HG03064 (cell line): ENCODE data around the gene ARL5B.
"Not testable (repeated sequence)": the region's sequence is repeated elsewhere in the genome, so short reads cannot be mapped to it uniquely, and the experiment has no call there.

ENCODE experiments used
- ATAC-seq: cut with Tn5 transposase; IDR thresholded peaks from one replicate; pipeline ENCODE4 v1.9.1; 2021; ENCODE audit warnings: low read depth; ENCODE audit not compliant: unreplicated experiment

ARL5B gene, protein sequence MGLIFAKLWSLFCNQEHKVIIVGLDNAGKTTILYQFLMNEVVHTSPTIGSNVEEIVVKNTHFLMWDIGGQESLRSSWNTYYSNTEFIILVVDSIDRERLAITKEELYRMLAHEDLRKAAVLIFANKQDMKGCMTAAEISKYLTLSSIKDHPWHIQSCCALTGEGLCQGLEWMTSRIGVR

DNA sequence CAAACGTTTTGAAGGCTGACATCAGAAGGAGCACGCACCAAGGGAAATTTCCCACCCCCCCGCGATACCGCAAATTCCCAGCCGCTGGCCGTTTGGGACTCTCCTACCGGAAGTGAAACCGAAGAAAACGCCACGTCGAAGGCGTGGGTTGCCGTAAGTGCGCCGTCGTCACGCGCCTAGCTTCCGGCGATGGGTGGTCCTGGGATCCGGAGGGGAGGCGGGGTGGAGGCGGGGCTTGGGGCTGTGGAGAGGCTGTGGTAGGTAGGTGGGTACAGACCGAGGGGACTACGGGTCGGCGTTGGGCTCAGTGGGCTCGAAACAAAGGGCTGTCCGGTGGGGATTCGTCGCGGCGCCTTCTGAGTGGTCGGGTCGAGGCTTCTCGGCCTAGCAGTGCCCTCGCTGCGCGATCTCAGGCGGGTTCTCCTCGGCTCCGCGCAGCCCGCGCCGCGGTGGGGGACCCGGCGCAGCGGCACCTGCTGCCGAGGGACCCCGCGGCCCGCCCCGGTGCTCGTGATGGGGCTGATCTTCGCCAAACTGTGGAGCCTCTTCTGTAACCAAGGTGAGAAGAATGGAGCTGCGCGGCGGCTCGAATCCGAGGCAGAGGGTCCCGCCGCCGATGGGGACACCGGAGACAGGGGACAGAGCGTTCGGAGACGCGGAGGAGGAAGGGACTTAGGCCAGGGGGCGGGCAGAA is at the start of gene ARL5B:
TSS of gene ARL5B (plus strand) at position 307 of the 694 bp plus-strand sequence. CDS start at position 514, 207 bp downstream.
- ATAC-seq = peak; percentile 87

DNA sequence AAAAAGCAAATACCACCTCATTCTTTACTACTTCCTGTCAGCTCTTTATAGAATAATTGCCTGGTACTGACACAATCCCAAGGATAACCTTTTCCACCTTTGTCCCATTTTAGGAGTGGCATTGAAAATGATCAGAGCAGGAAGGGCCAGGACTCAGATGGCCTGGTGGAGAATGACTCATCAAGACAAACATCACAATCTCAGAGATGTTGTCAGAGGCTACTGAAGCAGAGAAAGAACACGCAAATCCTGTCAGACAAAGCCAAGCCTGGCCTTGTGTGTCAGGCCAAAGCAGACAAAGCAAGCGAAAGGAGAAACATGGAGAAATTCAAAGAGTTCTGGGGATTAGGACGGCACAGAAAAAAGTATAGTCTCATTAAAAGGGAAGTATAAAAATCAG is 48.7 kb upstream of the ARL5B start:
- ATAC-seq = no peak

DNA sequence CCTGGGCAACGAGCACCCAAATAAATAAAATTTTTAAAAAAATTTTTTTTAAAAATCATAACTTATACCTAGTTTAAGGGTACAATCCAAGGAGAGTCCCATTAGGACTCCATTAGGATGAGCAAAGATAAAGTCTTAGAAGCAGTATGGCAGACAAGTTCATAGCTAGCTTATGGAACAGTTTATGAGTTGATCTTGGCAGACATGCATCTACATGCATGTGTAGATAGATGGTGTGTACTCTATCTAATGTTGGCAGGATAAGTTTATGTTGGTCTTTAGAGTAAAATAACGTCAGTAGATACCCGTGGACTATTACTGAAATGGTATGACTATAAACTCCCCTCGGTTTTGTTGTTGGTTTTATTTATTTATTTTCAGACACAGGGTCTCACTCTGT is 48.1 kb upstream of the ARL5B start:
- ATAC-seq = no peak

DNA sequence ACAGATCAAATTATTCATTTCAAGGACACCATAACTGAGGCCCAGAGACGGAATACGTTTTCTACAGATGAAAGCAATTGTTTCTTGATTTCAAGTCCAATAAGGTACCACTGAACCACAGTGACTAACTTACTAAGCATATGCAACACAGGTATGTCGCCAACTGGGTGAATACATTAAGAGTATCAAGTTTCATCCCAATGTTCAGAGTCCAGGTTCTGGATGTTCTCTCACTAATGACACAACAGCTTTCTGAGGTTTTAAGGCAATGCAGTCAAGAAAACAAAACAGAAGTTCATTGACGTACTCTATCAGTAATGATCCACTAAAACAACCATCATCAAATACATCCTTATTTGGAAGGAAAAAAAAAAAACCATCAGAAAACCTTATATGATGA is 43.6 kb upstream of the ARL5B start:
- no peak for ATAC-seq

DNA sequence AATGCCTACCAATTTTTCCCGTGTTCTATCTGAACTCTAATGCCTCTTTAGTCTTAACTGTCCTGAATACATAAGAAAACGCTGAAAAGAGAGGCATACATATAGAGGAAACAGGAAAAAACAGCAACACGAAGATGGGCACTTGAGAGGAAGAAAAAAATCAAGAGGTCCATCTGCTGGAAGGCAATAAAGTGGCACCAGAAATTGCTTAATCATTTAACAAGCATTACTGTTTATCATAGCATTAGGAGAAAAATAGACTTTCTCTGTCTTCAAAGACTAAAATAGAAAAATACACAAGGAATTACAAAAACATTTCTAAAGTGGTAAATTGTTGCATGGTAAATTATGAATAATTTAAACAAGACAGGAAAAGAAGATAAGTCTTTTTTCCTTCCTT is 42.9 kb upstream of the ARL5B start:
- no peak for ATAC-seq

DNA sequence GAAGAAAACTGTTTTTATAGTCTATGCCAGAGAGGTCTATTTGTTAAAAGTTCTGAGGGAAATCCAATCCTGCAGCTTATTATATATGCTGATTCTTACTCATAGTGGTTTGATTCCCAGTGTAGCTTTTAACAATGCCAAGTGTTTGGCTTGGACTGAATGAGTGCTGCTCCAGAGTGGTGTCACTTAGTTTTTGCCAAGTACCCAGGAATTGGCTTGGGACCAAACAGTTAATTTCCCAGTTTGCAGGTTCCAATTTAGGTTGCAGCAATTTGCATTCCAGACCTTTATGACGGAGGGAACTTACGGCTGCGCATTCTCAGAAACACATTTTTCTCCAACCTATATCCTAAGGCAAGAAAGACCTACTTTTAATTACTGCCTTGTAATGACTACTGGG is 40.2 kb upstream of the ARL5B start:
- ATAC-seq = no peak

DNA sequence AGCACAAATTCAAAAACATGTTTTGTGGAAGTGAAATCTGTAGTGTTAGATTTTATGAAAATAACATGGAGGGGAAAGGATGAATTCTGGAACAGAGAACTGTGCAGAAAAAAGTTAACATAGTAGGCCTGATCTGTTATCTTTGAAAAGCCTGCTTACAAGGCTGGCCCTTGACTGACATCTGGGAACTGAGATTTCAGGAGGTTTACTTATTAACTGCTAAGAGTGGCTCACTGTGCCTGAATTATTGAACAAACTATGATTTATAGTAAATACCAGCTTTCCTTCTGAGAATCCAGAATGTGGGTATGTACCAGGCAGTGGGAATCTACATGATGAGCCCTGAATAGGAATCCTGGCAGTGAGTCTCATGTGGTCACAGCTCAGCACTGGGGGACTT is 38.4 kb upstream of the ARL5B start:
- no peak for ATAC-seq

DNA sequence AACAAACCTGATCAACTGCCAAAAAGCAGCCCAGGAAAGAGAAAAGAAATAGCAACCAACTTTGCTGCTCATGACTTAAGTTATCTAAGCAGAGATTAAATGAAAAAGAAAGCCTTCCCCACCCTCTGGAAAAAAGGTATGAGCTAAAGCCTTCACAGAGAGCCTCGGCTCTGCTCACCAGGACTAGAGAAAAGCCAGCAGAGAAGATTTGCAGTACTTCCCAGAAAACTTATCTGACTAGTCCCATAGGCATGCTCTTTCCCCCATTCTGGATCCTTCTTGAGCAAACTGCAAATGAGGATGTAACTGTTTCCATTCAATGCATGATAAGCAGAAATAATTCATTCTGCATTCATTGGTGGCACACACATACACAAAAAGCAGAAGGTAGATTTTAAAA is 35.6 kb upstream of the ARL5B start:
- not testable (repeated sequence) for ATAC-seq

DNA sequence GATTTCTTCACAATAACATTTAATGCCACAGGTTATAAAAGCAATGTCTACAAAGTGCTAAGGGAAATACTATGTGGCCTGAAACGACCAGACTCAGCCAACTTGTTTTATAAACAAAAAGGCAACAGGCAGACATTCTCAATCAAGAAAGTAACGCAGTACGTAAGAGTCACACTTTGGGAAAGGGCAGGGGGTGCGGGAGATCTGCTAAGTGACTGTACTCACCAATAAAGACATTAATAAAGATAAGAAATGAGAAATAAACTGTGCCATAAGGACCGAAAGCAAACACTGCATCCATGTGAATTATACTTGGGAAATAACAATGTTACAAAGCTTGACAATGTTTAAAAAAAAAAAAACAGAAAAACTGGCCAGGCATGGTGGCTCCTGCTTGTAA is 33.3 kb upstream of the ARL5B start:
- ATAC-seq = no peak

DNA sequence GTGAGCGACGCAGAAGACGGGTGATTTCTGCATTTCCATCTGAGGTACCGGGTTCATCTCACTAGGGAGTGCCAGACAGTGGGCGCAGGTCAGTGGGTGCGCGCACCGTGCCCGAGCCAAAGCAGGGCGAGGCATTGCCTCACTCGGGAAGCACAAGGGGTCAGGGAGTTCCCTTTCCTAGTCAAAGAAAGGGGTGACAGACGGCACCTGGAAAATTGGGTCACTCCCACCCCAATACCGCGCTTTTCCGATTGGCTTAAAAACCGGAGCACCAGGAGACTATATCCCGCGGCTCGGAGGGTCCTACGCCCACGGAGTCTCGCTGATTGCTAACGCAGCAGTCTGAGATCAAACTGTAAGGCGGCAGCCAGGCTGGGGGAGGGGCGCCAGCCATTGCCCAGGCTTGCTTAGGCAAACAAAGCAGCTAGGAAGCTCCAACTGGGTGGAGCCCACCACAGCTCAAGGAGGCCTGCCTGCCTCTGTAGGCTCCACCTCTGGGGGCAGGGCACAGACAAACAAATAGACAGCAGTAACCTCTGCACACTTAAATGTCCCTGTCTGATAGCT is 31.7 kb upstream of the ARL5B start:
- ATAC-seq = not testable (repeated sequence)

DNA sequence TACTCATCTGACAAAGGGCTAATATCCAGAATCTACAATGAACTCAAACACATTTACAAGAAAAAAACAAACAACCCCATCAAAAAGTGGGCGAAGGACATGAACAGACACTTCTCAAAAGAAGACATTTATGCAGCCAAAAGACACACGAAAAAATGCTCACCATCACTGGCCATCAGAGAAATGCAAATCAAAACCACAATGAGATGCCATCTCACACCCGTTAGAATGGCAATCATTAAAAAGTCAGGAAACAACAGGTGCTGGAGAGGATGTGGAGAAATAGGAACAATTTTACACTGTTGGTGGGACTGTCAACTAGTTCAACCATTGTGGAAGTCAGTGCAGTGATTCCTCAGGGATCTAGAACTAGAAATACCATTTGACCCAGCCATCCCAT is 26.7 kb upstream of the ARL5B start:
- ATAC-seq = not testable (repeated sequence)

DNA sequence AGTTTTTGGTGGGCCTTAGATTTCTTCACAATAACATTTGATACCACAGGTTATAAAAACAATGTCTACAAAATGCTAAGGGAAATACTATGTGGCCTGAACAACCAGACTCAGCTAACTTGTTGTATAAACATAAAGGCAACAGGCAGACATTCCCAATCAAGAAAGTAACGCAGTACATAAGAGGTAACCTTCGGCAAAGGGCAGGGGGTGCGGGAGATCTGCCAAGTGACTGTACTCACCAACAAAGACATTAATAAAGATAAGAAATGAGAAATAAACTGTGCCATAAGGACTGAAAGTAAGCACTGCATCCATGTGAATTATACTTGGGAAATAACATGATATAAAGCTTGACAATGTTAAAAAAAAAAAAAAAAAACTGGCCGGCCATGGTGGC is 23.2 kb upstream of the ARL5B start:
- no peak for ATAC-seq

DNA sequence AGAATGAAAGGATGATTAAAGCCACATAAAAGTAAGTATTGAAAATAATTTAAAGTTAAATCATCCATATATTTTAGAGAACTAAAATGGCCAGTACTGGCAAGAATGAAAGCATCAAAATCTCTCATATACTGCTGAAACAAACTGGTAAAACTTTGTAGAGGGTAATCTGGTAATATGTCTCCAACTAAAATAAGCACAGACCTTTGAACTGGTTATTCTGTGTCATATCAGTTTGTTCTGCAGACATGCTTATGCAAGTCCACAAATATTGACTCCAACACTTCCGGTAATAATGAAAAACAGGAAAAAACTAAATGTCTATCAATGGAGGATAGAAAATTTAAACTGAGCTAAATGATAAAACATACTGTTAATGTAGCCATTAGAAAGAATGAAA is 21.8 kb upstream of the ARL5B start:
- not testable (repeated sequence) for ATAC-seq

DNA sequence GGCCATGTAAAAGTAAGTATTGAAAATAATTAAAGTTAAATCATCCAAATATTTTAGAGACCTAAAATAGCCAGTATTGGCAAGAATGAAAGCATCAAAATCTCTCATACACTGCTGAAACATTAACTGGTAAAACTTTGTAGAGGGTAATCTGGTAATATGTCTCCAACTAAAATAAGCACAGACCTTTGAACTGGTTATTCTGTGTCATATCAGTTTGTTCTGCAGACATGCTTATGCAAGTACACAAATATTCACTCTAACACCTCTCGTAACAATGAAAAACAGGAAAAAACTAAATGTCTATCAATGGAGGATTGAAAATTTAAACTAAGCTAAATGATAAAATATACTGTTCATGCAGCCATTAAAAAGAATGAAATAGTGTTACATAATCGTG is 19.5 kb upstream of the ARL5B start:
- ATAC-seq = not testable (repeated sequence)

DNA sequence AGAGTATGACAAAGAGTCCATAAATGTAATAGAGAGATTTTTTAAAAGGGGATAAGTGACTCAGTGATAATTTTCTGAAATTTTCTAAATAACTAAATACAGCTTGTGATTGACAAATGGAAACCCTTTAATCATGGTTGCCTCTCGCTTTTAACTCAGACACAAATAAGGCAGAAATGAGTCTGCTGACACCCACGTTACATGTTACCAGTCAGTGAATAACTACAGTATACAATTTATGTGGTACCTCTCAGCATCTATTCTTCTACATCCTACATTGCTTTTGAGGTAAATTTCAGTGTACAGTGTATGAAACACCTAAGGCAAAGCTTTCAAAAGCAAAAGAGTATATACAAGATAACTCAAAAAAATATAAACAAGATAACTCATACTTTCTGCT is 12.1 kb upstream of the ARL5B start:
- no peak for ATAC-seq

DNA sequence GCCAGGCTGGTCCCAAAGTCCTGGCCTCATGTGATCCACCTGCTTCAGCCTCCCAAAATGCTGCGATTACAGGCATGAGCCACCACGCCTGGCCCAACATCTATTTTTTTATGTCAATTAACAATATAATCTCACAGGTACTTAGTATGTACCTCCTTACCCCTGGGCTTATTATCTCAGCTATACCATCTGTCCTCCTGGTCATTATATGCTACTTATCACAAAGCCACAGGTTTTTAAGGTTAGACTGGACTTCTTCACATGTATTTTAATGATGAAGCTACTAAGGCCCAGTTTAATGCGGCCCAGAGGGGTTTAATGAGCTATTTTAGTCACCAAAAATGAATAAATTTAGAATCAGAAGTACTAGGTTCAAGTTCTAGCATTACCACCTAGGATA is 11.3 kb upstream of the ARL5B start:
- ATAC-seq = no peak

DNA sequence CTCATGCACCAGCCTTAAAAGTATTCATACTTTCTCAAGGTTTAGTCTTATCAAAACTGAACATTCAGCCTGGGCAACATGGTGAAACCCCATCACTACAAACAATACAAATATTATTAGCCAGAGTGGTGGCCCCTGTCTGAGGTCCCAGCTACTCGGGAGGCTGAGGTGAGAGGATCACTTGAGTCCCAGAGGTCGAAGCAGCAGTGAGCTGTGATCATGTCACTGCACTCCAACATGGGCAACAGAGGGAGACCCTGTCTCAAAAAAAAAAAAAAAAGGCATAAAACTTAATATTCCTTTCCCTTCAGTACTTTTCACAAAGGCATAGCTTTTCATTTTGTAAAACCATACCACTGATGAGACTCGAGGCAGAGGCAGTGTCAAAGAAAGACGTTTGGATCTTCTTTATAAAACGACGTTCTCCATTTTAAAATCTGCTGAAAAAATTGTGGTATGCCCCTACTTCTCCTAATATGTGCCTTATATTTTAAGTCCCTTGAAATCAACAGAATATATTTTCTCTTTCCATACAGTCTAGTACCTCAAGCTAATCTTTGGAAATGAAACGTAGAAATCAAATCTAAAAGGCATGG is 9.8 kb upstream of the ARL5B start:
- ATAC-seq = no peak

DNA sequence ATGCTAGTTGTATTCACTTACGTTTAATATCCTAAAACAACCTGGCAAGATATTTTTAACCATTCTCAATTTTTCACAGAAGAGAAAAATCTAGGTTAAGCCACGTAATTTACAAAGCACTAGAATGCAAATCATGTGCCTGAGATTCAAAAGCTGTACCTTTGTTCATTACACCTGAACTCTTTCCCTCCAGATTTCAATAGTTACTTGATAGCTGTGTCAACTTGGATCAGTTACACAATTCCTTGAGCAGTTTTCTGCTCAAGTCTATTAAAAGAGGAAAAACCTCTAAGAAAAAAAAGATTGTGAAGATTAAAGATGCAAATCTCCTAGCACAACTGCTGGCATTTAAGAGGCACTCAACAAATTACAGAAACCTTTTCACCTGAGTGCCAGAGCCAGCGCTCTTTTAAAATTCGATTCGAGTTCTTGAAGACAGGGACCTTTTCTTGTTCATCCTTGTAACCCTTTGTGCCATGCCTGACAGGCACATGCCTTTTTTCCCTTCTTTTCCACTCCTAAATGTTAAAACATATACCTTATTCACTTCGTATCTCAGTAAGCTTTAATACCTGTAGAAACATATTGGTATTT is 8.7 kb upstream of the ARL5B start:
- ATAC-seq = no peak

DNA sequence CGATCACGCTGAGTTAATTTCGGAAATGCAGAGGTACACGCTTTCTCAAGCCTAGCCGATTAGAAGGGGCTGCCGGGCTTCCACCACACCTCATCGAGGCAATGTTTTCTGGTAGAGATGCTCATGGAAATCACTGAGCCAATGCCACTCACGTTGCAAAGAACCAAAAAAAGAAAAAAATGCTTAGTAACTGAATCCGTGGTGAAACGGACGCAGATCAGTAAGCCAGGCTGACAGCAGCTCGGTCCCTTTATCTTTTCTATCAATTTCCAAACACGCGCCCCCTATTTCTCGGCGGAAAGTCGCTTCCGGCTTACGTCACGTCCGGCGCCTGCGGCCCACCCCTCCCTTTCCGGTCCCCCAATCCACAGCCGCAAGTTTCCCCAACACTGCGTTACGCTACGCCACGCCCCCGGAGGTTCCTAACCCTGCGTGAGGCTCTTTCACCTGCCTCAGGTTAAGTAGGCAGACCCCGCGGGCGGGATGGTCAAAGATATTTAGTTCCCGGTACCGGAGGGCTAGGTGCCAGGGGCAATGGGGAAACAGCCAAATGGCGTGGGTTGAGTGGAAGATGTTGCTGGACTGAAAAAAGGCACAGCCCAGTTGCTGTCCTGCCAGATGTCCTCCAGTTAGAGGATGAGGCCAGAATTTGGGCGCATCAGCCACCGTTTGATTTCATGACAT is 7.8 kb upstream of the ARL5B start, which contains the start of gene NSUN6:
TSS of gene NSUN6 (minus strand) at position 264 of the 684 bp plus-strand sequence. CDS start 384 bp downstream, outside the sequence.
- ATAC-seq = peak; percentile 93

DNA sequence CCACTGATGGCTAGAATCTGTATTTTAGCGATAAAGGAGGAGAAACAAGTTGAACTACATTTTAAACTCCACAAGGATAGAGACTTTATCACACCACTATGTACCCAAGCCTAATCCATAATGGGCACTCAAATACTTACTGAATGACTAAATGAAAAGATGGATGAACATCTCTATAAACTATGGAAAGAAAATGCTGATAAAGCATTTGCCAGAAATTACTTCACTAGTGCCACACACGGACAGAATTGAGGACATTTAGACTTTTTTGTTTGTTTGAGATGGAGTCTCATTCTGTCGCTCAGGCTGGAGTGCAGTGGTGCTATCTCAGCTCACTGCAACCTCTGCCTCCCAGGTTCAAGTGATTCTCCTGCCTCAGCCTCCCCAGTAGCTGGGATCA is 6.1 kb upstream of the ARL5B start:
- ATAC-seq = no peak

DNA sequence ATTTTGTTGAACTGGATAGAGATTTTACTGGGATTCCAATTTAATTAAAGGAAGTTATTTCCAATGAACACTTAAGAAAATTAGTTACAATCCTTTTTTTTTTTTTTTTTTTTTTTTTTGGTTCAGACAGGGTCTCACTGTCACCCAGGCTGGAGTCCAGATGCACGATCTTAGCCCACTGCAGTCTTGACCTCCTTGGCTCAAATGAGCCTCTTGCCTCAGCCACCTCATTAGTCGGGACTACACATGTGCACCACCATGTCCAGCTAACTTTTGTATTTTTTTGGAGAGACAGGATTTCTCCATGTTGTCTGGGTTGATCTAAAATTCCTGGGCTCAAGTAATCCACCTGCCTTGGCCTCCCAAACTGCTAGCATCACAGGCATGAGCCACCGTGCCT is 2.5 kb upstream of the ARL5B start:
- ATAC-seq = no peak
